Suprapubic skin (tissue), 4 donors: ENCODE measurements around the gene SMC5. TPM values are rescaled to one million over a fixed set of nuclear protein-coding genes. Genes with fewer than 3 reads are reported as not detected.
"Not testable (repeated sequence)": the region's sequence is repeated elsewhere in the genome, so short reads cannot be mapped to it uniquely, and the experiment has no call there.

Experiments
- DNase-seq, 2 donors: peaks; one replicate each; pipeline ENCODE4 v3.0.0-alpha.2; 2019; ENCODE audit warnings: low spot score in 2 of 2
- H3K27ac ChIP-seq: fragments of 200-600 bp; sonication (generic); one replicate; pipeline ENCODE4 v1.5.1; 2019
- H3K27me3 ChIP-seq: fragments of 200-600 bp; sonication (generic); one replicate; pipeline ENCODE4 v1.5.1; 2019
- H3K36me3 ChIP-seq: fragments of 200-600 bp; sonication (generic); one replicate; pipeline ENCODE4 v1.5.1; 2019
- H3K4me1 ChIP-seq: fragments of 200-600 bp; sonication (generic); one replicate; pipeline ENCODE4 v1.5.1; 2019
- H3K4me3 ChIP-seq: fragments of 200-600 bp; sonication (generic); one replicate; pipeline ENCODE4 v1.5.1; 2019; ENCODE audit warnings: mild to moderate bottlenecking
- H3K9me3 ChIP-seq: fragments of 200-600 bp; sonication (generic); one replicate; pipeline ENCODE4 v1.5.1; 2019
- EP300 ChIP-seq: sonication (generic); formaldehyde crosslinking; IDR thresholded peaks from one replicate; pipeline ENCODE4 v1.6.1; 2017; ENCODE audit warnings: antibody characterized with exemption
- POLR2A ChIP-seq, 2 donors: fragments of 450-650 bp; IDR thresholded peaks; one replicate each; pipeline ENCODE4 v1.6.1; 2017; ENCODE audit warnings: antibody characterized with exemption in 2 of 2, mild to moderate bottlenecking in 2 of 2, moderate library complexity in 2 of 2
- POLR2AphosphoS5 ChIP-seq, 3 donors: sonication (generic); formaldehyde crosslinking; IDR thresholded peaks; one replicate each; pipeline ENCODE4 v1.6.1; 2017; ENCODE audit warnings: antibody characterized with exemption in 3 of 3
- WGBS: methylation state at CpG from one replicate; pipeline ENCODE4 v1.1.5; 2018; 5-methylcytosine and 5-hydroxymethylcytosine counted together
- total RNA-seq, 4 donors: library from RNA; depleted of rRNA; stranded (reverse); fragments of >200 nt; gene quantifications; one replicate each; pipeline ENCODE4 v1.1.0, GENCODE V29; 2016
- TF ChIP-seq, protein P1 (sequence below), 2 donors: fragments of 200-600 bp in 1 of 2; fragments of 450-650 bp in 1 of 2; sonication (generic) in 1 of 2; IDR thresholded peaks; one replicate each; pipeline ENCODE4 v1.5.1; 2016 to 2019; ENCODE audit warnings: antibody characterized with exemption in 2 of 2, mild to moderate bottlenecking in 1 of 2, moderate library complexity in 1 of 2

SMC5 gene
- total RNA-seq, 4 donors from 2014 or later: 23.8 to 40.6 (median 27.3) TPM

- H3K4me3 ChIP-seq: no peak overlapping the region
- H3K36me3 ChIP-seq: peaks cover 59% of the 10 kb centered on the region
- no peaks in the 10 kb centered on the region for H3K27me3 ChIP-seq
- H3K4me1 ChIP-seq: no peaks in the 10 kb centered on the region
- H3K9me3 ChIP-seq: no peaks in the 10 kb centered on the region
- no peak for DNase-seq
- H3K27ac ChIP-seq: no peak overlapping the region
- WGBS: 92% methylated on average over 6 of the region's 6 CpGs
- TF ChIP-seq POLR2A (IDR thresholded peaks at IDR 0.05) (no peak), POLR2AphosphoS5 (IDR thresholded peaks at IDR 0.05) (no peak), EP300 (no peak)
- TF ChIP-seq, protein P1, sequence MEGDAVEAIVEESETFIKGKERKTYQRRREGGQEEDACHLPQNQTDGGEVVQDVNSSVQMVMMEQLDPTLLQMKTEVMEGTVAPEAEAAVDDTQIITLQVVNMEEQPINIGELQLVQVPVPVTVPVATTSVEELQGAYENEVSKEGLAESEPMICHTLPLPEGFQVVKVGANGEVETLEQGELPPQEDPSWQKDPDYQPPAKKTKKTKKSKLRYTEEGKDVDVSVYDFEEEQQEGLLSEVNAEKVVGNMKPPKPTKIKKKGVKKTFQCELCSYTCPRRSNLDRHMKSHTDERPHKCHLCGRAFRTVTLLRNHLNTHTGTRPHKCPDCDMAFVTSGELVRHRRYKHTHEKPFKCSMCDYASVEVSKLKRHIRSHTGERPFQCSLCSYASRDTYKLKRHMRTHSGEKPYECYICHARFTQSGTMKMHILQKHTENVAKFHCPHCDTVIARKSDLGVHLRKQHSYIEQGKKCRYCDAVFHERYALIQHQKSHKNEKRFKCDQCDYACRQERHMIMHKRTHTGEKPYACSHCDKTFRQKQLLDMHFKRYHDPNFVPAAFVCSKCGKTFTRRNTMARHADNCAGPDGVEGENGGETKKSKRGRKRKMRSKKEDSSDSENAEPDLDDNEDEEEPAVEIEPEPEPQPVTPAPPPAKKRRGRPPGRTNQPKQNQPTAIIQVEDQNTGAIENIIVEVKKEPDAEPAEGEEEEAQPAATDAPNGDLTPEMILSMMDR (IDR thresholded peaks at IDR 0.05): no peak
These were observed 59.2 kb downstream of the SMC5 start for GRCh38 chr9:70318002-70318401.

- H3K9me3 ChIP-seq: no peaks in the 10 kb centered on the region
- no peak overlapping the region for H3K27ac ChIP-seq
- no peak for TF ChIP-seq POLR2AphosphoS5 (IDR thresholded peaks at IDR 0.05)
- TF ChIP-seq, protein P1 (IDR thresholded peaks at IDR 0.05): no peak
- no peak for TF ChIP-seq POLR2A (IDR thresholded peaks at IDR 0.05)
- no peak for TF ChIP-seq EP300
- 91% methylated on average over 4 of the region's 4 CpGs for WGBS
- no peaks in the 10 kb centered on the region for H3K4me1 ChIP-seq
- H3K27me3 ChIP-seq: no peaks in the 10 kb centered on the region
- H3K4me3 ChIP-seq: no peak overlapping the region
- DNase-seq: no peak
- H3K36me3 ChIP-seq: peaks cover 67% of the 10 kb centered on the region
These were observed 63.3 kb downstream of the SMC5 start for GRCh38 chr9:70322096-70322495.

DNA sequence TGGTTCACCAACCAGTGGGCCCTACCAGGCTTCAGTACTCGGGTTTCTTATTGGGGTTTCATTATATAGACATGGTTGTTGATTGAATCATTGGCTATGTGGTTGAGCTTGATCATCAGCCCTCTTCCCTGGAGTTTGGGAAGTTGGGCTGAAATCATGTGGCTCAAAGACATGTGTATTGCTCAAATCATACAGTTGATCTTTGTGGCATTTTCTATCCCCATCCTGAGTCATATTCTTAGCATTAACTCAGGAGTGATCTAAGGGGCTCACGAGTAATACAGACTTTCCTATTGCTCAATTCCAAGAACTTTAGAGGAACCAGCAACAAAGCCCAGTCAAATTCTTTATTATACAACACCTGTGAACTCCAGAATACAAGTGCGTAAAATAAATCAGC lies 66.2 kb downstream of the SMC5 start:
- H3K36me3 ChIP-seq: peaks cover 74% of the 10 kb centered on the region
- 93% methylated on average over 3 of the region's 3 CpGs for WGBS
- no peak for DNase-seq

DNA sequence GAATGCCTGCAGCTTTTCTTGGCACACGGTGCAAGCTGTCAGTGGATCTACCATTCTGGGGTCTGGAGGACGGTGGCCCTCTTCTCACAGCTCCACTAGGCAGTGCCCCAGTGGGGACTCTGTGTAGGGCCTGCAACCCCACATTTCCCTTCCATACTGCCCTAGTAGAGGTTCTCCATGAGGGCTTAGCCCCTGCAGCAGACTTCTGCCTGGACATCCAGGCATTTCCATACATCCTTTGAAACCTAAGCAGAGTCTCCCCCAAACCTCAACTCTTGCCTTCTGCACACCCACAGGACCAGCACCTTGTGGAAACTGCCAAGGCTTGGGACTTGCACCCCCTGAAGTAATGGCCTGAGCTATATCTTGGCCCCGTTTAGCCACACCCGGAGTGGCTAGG lies 69.8 kb downstream of the SMC5 start:
- H3K4me3 ChIP-seq, DNase-seq, H3K27me3 ChIP-seq, H3K4me1 ChIP-seq, H3K9me3 ChIP-seq, H3K27ac ChIP-seq: not testable (repeated sequence)
- peaks cover 52% of the 10 kb centered on the region for H3K36me3 ChIP-seq
- WGBS: 70% methylated on average over 3 of the region's 4 CpGs

More for the DNA sequence above, 66.2 kb downstream of the SMC5 start:
- Histone ChIP-seq H3K27me3 (no peaks in the 10 kb centered on the region), H3K4me3 (no peak overlapping the region), H3K27ac (no peak overlapping the region), H3K4me1 (no peaks in the 10 kb centered on the region), H3K9me3 (no peaks in the 10 kb centered on the region)
- TF ChIP-seq POLR2AphosphoS5 (IDR thresholded peaks at IDR 0.05) (no peak), POLR2A (IDR thresholded peaks at IDR 0.05) (no peak), EP300 (no peak)
- TF ChIP-seq, protein P1 (IDR thresholded peaks at IDR 0.05): no peak

DNA sequence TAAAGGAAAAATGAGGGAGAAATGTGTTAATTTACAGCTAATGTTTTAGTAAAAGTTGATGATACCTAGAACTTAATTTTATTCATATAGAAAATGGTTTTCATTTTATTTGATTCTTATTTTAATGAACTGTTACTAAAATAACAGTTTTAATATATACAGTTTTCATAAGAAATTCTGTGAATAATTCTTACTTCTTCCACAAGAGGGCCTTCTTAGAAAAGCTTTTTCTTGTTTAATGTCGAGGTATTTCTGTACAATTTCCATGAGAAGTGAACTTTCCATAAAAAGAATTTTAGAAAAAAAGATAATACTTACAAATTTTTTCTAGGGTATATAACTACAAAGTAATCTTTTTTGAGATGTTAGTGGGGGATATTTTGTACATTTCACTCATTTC lies 81.8 kb downstream of the SMC5 start:
- Histone ChIP-seq H3K27me3 (no peaks in the 10 kb centered on the region), H3K4me1 (no peaks in the 10 kb centered on the region), H3K9me3 (no peaks in the 10 kb centered on the region), H3K27ac (no peak overlapping the region), H3K4me3 (no peak overlapping the region), H3K36me3 (peaks cover 15% of the 10 kb centered on the region)
- WGBS: 0% methylated on average over 1 of the region's 1 CpG
- DNase-seq: no peak
- TF ChIP-seq POLR2A (IDR thresholded peaks at IDR 0.05) (no peak), POLR2AphosphoS5 (IDR thresholded peaks at IDR 0.05) (no peak)
- TF ChIP-seq, protein P1 (IDR thresholded peaks at IDR 0.05): peak; percentile 25 to 30

DNA sequence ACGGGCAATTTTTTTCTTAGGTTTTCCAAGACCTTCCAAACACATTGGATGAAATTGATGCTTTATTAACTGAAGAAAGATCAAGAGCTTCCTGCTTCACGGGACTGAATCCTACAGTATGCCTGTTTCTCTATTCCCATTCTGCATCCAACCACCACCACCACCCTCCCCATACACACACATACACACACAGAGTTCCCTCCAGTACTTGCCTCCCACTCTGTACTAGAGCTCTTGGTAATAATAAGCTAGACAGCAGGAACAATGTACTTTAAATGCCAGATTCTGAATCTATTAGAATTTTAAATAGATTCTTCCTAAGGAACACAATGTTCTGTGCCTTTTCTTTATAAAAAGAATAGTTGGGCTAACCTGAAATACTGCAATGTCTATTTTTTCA lies 88.3 kb downstream of the SMC5 start:
- Histone ChIP-seq H3K4me3 (no peak overlapping the region), H3K9me3 (no peaks in the 10 kb centered on the region), H3K27ac (no peak overlapping the region), H3K36me3 (peaks cover 48% of the 10 kb centered on the region), H3K27me3 (no peaks in the 10 kb centered on the region), H3K4me1 (no peaks in the 10 kb centered on the region)
- no peak for DNase-seq
- WGBS: 81% methylated on average over 2 of the region's 2 CpGs
- no peak for TF ChIP-seq POLR2AphosphoS5 (IDR thresholded peaks at IDR 0.05)
- TF ChIP-seq EP300: no peak
- TF ChIP-seq, protein P1 (IDR thresholded peaks at IDR 0.05): no peak
- no peak for TF ChIP-seq POLR2A (IDR thresholded peaks at IDR 0.05)
